Activated CD4-positive, alpha-beta T cell treated with anti-CD3 and anti-CD28 coated beads, Interleukin-2, amount 10 ng/mL, durations not matched to agents 24 days and 14 days (primary cell): Measurements from ENCODE around the gene TMEM181. TPM values are rescaled to one million over a fixed set of nuclear protein-coding genes. Genes with fewer than 3 reads are reported as not detected.
A peak's percentile ranks its signal among the peaks of the same experiment; 100 is the strongest.
"Not testable (repeated sequence)": the region's sequence is repeated elsewhere in the genome, so short reads cannot be mapped to it uniquely, and the experiment has no call there.

ENCODE experiments used
- DNase-seq: peaks from one replicate; pipeline ENCODE4 v3.0.0; 2022
- H3K27ac Mint-ChIP-seq: one replicate; pipeline ENCODE4 v1.8.0; 2022; ENCODE audit warnings: mild to moderate bottlenecking, mixed read lengths
- H3K27me3 Mint-ChIP-seq: one replicate; pipeline ENCODE4 v1.8.0; 2022; ENCODE audit warnings: mixed read lengths
- H3K36me3 Mint-ChIP-seq: one replicate; pipeline ENCODE4 v1.8.0; 2022; ENCODE audit warnings: low read depth, mild to moderate bottlenecking, mixed read lengths
- H3K4me1 Mint-ChIP-seq: one replicate; pipeline ENCODE4 v1.8.0; 2021; ENCODE audit warnings: mixed read lengths
- H3K4me3 Mint-ChIP-seq: one replicate; pipeline ENCODE4 v1.8.0; 2022; ENCODE audit warnings: mild to moderate bottlenecking, moderate library complexity, mixed read lengths
- H3K9me3 Mint-ChIP-seq: one replicate; pipeline ENCODE4 v1.8.0; 2021; ENCODE audit warnings: mixed read lengths
- intact Hi-C: fragments of 100-400 bp; cut with micrococcal nuclease; formaldehyde crosslinking; loops from one replicate; pipeline ENCODE4 v1.15.1; 2023
- total RNA-seq: library from RNA; stranded (reverse); gene quantifications from 2 replicates; pipeline ENCODE4 v1.2.3, GENCODE V29; 2022

The TMEM181 gene
- total RNA-seq, 1 donor from 2014 or later: 17.8 TPM

DNA sequence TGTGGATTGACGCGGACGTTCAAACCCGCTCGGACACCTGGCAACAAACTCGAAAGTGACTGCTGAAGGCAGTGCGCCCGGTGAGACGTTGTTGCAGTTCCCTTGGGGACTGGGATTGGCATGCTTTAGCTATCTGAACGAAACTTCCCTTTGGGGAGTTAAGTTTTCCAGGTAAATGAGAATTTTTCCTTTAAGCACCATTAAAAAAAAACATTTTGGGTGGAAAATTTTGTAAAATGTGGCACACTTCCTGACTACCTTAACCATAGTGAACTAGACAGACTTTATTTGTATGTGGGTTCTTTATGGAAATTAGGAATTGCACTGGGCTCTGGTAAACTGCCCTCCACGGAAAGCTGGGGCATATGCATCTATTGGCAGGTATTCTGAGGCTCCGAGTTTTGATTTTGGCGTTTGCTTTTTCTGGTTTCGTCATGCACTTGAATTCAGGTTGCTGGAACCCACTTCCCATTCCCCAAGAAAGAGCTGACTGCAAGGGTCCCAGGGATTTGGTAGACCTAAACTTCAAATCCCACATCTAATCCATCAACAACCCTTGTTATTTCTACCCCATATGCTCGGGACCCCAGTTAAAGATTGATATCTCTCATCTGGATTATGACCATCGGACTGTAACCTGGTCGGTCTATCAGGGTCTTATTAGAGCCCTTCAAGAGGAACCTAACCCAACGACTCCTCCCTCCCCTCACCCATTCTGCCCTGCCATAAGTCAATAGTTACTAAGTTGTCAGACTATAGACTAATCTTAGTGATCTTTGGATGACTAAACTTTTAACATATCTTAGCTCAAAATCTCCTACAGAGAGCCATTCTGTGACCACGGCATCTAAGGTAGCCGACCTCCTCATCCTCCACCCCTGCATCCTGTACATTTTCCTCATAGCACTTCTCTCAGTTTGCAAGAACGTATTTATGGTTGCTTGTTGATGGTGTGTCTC is 85.5 kb downstream of the TMEM181 start:
- DNase-seq: peak; percentile 76
- Mint-ChIP-seq H3K4me3 (peak overlapping the region; percentile 97), H3K27ac (peak overlapping the region; percentile 96), H3K4me1 (peaks cover 70% of the 10 kb centered on the region), H3K27me3 (no peaks in the 10 kb centered on the region), H3K9me3 (peaks cover 3% of the 10 kb centered on the region), H3K36me3 (peaks cover 36% of the 10 kb centered on the region)
- intact Hi-C loops: loop anchor here (1.0 to 5.0 kb wide), 4 partner anchors 8 to 1332 kb away; no protein-coding TSS in a partner anchor

DNA sequence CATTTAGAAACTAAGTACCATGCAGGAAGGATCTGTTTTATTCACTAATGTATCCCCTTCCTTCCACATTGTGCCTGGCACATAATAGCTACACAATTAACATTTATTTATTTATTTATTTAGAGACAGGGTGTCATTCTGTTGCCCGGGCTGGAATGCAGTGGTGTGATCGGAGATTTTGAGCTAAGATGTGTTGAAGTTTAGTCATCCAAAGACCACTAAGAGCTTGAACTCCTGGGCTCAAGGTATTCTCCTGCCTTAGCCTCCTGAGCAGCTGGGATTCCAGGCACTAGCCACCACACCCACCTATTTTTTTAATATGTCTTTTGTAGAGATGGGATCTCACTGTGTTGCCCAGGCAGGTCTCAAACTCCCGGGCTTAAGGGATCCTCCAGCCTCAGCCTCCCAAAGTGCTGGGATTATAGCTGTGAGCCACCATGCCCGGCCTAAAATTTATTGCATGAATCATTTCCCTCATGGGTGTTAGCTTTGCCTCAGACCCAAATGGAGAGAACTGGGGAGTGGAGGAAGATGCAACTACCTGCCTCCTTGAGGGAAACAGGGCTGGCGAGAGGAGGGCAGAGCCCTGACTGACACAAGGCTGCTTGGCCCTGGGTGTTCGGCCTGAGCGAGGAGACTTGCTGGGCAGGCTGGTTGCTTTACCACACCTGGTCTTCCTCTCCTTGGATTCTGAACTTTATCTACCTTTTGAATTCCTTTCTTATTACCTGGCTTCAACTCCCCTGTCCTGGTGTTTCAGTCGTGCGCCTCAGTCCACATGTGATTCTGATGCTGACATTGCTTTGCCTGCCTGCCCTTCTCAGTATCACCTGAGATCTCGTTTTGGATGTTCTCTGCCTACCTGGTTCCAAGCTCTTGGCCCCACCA is 86.4 kb downstream of the TMEM181 start:
- H3K27ac Mint-ChIP-seq: peak overlapping the region; percentile 96
- intact Hi-C loops: loop anchor here (5.0 kb wide), 3 partner anchors 351 to 1331 kb away; no protein-coding TSS in a partner anchor
- DNase-seq: no peak
- peaks cover 3% of the 10 kb centered on the region for H3K9me3 Mint-ChIP-seq
- H3K27me3 Mint-ChIP-seq: no peaks in the 10 kb centered on the region
- H3K4me3 Mint-ChIP-seq: peak overlapping the region; percentile 97
- peaks cover 69% of the 10 kb centered on the region for H3K4me1 Mint-ChIP-seq
- H3K36me3 Mint-ChIP-seq: peaks cover 35% of the 10 kb centered on the region

DNA sequence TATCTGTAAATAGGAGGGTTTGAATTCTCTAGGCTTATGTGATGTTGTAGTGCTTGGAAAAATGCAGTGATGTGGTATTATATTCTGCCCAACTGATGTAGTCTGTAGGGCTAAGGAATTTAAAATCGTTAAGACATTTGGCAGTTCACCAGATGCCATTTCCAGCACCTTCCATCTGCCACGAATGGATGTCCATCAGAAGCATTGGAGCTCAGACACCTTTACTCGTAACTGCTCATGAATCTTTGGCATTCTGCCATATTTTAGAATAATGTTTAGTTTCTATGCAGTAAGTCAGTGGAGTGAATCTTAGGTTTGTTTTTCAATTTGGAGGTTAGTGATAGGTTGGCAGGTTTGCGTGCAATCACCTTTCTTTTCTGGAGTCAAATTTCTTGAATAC is 87.6 kb downstream of the TMEM181 start:
- intact Hi-C loops: loop anchor here (5.0 kb wide), 3 partner anchors 350 to 1330 kb away; no protein-coding TSS in a partner anchor
- H3K36me3 Mint-ChIP-seq: peaks cover 33% of the 10 kb centered on the region
- peaks cover 3% of the 10 kb centered on the region for H3K9me3 Mint-ChIP-seq
- H3K27me3 Mint-ChIP-seq: no peaks in the 10 kb centered on the region
- no peak overlapping the region for H3K4me3 Mint-ChIP-seq
- peaks cover 64% of the 10 kb centered on the region for H3K4me1 Mint-ChIP-seq
- peak overlapping the region; percentile 27 for H3K27ac Mint-ChIP-seq
- DNase-seq: no peak

DNA sequence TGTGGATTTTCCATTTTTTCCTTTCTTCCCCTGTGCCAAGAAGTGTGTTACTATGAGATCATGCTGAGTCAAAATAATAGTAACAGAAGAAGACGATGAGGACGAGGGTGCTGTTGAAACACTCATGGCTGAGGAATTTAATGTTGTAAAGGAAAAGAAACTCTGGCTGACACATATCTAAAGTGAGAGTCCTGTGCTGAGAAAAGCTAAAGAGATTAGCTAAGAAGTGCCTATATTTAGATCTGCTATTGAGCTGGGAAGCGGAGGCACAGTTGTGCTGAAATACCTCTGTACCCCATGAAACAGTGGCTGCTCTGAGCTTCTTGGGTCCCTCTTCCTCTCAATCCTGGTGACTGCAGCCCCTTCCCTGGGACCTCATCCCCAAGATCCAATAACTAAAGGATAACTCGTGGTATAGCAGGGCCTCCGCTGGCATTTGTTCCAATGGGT is 88.8 kb downstream of the TMEM181 start:
- H3K27me3 Mint-ChIP-seq: no peaks in the 10 kb centered on the region
- intact Hi-C loops: loop anchor here (2.0 to 5.0 kb wide), 10 partner anchors 72 to 1329 kb away; partner anchors contain the start of gene TAGAP
- H3K4me1 Mint-ChIP-seq: peaks cover 69% of the 10 kb centered on the region
- H3K27ac Mint-ChIP-seq: peak overlapping the region; percentile 94
- peaks cover 37% of the 10 kb centered on the region for H3K36me3 Mint-ChIP-seq
- H3K4me3 Mint-ChIP-seq: peak overlapping the region; percentile 91
- peak; percentile 79 for DNase-seq
- peaks cover 3% of the 10 kb centered on the region for H3K9me3 Mint-ChIP-seq

DNA sequence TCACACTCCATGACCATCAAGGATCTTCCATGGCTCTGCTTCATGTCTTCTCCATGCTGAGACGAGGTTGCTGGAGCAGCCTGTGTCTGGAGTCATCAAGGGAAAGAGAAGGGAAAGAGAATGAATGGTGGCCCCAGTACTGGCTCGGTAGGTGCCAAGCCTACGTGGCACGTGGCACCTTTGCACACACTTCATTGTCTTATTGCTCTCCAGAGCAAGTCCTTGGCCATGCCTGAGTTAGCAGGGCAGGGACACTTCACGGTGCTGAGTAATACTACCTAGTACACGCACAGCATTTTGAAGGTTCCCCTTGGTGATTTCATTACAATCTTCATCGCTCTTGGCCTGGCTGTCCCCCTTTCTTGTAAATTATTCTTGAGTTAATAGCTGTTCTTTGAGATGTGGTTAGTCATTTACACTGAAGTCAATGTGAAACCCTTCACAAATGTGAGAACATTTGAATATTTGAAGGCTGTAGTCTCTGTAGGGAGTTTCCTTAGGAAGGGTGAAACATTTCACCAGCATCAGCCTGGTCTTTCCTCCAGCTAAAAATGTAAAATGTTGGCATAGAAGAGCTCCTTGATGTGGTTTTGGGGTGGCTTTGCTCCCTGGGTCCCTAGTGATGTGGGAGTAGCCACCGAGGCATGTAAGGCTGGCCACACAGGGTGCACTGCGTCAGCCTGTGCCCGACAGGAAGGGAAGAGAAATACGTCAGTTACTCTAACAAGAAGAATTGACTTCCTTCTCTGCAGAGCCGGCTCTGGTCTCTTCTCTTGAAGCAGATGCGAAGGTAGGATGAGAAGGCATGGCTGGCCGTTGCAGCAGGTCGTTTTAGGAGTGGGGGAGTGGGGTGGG is 89.6 kb downstream of the TMEM181 start, which contains the start of gene SYTL3:
Gene SYTL3, plus strand, starts transcription at position 766 of the 855 bp plus-strand sequence. CDS start 13,215 bp downstream, outside the sequence.
- H3K4me1 Mint-ChIP-seq: peaks cover 77% of the 10 kb centered on the region
- H3K9me3 Mint-ChIP-seq: peaks cover 3% of the 10 kb centered on the region

DNA sequence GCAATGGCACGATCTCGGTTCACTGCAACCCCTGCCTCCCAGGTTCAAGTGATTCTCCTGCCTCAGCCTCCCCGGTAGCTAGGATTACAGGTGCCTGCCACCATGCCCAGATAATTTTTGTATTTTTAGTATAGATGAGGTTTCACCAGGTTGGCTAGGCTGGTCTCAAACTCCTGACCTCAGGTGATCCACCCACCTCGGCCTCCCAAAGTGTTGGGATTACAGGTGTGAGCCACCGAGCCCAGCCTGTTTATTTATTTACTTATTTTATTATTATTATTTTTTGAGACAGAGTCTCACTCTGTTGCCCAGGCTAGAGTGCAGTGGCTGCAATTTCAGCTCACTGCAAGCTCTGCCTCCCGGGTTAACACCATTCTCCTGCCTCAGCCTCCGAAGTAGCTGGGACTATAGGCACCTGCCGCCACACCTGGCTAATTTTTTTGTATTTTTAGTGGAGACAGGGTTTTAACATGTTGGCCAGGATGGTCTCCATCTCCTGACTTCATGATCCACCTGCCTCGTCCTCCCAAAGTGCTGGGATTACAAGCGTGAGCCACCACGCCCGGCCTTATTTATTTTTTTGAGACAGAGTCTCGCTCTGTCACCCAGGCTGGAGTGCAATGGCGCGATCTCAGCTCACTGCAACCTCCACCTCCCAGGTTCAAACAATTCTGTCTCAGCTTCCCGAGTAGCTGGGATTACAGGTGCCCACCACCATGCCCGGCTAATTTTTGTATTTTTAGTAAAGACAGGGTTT is 92.3 kb downstream of the TMEM181 start:
- Mint-ChIP-seq H3K36me3 (peaks cover 66% of the 10 kb centered on the region), H3K27ac (peak overlapping the region; percentile 98), H3K4me1 (peaks cover 78% of the 10 kb centered on the region), H3K4me3 (peak overlapping the region; percentile 91)
- not testable (repeated sequence) for H3K27me3 Mint-ChIP-seq, H3K9me3 Mint-ChIP-seq
- DNase-seq: peak; percentile 55
- intact Hi-C loops: loop anchor here (2.0 to 5.0 kb wide), 3 partner anchors 167 to 1190 kb away; partner anchors contain the start of gene EZR

More for the DNA sequence above, 89.6 kb downstream of the TMEM181 start, which contains the start of gene SYTL3:
- Mint-ChIP-seq H3K36me3 (peaks cover 42% of the 10 kb centered on the region), H3K27me3 (no peaks in the 10 kb centered on the region), H3K27ac (peak within 1 kb of the TSS; percentile 94), H3K4me3 (peak within 1 kb of the TSS; percentile 91)
- peak; percentile 95 for DNase-seq
- intact Hi-C loops: loop anchor here (2.0 to 5.0 kb wide), 11 partner anchors 71 to 1328 kb away; partner anchors contain the start of gene TAGAP

DNA sequence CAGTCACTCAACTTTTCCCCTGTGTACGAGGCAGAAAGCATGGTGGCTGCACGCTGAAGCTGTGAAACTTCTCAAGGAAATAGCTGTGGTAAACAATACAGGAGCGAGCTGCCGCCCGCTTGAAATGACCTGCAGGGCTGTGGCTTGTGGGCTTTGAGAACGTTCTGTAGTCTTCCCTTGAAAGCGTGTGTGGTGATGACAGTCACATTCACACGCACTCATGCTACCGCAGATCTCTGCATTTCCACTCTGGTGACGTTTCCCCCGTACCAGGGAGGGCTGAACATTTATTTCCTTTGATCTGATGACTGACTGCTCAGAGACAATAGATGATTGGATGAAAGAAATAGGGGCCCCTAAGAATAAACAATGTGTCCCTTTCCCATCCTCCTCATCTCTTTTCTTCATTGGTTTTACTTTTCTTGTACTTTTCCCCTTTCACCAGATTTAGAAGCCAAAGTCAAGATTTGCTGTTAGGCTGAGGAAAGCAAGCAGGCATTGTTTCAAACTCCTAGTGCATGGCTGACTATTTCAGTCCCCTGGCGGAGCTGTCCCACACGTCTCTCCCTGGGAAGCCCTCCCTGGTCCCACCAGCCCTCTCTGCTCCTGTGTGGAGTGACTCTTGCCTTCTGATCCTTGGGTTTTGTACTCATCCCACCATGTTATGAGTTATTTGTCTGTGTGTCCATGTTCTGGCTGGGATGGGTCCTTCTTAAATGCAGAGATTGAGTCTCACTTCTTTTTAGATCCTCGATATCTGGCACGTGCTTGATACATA is 93.9 kb downstream of the TMEM181 start:
- peaks cover 68% of the 10 kb centered on the region for H3K36me3 Mint-ChIP-seq
- peak overlapping the region; percentile 98 for H3K27ac Mint-ChIP-seq
- no peaks in the 10 kb centered on the region for H3K9me3 Mint-ChIP-seq
- H3K4me3 Mint-ChIP-seq: peak overlapping the region; percentile 91
- no peaks in the 10 kb centered on the region for H3K27me3 Mint-ChIP-seq
- DNase-seq: peak; percentile 97
- peaks cover 68% of the 10 kb centered on the region for H3K4me1 Mint-ChIP-seq
- intact Hi-C loops: loop anchor here (1.0 to 5.0 kb wide), 8 partner anchors 8 to 1191 kb away; partner anchors contain the start of gene EZR

DNA sequence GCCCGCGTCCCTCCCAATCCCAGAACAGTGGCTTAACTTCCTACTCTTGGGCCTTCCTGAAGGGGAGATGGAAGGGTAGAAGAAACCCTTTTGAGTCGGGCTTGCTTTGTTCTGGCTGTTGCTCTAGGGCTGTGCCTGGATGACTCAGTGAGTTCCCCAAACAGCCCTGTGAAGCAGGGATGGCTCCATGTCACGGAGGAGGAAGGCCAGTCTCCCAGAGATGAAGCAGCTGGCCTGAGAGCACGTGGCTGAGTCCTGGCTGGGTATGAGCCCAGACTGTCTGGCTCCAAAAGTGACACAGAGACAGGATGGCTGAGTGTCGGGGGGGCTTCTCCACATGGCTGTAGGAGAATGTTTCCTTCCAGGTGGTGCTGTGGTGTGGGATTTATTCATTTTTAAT is 94.6 kb downstream of the TMEM181 start:
- H3K27ac Mint-ChIP-seq: peak overlapping the region; percentile 98
- H3K9me3 Mint-ChIP-seq: no peaks in the 10 kb centered on the region

DNA sequence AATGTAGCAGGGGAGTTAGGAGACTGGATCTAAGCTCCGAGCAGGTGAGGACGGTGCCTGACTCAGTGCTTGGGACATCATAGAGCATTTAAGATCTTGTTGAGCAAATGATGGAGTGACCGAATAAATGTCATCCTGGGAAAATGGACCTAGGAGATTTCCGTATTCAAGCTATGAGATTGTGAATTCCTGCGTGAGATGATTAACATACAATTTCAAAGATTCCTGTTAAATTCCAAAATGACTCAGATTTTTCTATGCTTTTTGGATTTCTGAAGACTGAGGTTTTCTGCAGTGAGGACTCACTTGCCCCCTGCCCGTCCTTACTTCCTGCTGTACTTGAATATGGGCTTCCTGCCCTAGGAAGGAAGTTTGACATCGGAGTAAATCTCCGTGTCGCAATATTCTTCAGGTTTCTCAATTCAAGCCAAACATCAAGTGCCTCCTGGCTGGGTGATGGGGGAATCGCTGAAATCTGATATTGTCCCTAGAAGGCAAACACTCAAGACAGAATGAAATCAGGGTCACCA is 95.1 kb downstream of the TMEM181 start:
- H3K36me3 Mint-ChIP-seq: peaks cover 74% of the 10 kb centered on the region
- H3K4me1 Mint-ChIP-seq: peaks cover 66% of the 10 kb centered on the region
- DNase-seq: peak; percentile 65
- H3K9me3 Mint-ChIP-seq: no peaks in the 10 kb centered on the region
- H3K27me3 Mint-ChIP-seq: no peaks in the 10 kb centered on the region
- H3K4me3 Mint-ChIP-seq: peak overlapping the region; percentile 91
- peak overlapping the region; percentile 98 for H3K27ac Mint-ChIP-seq
- intact Hi-C loops: loop anchor here (5.0 kb wide), 1 partner anchor 1193 kb away; no protein-coding TSS in a partner anchor

More for the DNA sequence above, 94.6 kb downstream of the TMEM181 start:
- intact Hi-C loops: loop anchor here (5.0 kb wide), 1 partner anchor 1192 kb away; no protein-coding TSS in a partner anchor
- Mint-ChIP-seq H3K4me1 (peaks cover 67% of the 10 kb centered on the region), H3K36me3 (peaks cover 76% of the 10 kb centered on the region), H3K4me3 (peak overlapping the region; percentile 91), H3K27me3 (no peaks in the 10 kb centered on the region)
- DNase-seq: peak; percentile 72

DNA sequence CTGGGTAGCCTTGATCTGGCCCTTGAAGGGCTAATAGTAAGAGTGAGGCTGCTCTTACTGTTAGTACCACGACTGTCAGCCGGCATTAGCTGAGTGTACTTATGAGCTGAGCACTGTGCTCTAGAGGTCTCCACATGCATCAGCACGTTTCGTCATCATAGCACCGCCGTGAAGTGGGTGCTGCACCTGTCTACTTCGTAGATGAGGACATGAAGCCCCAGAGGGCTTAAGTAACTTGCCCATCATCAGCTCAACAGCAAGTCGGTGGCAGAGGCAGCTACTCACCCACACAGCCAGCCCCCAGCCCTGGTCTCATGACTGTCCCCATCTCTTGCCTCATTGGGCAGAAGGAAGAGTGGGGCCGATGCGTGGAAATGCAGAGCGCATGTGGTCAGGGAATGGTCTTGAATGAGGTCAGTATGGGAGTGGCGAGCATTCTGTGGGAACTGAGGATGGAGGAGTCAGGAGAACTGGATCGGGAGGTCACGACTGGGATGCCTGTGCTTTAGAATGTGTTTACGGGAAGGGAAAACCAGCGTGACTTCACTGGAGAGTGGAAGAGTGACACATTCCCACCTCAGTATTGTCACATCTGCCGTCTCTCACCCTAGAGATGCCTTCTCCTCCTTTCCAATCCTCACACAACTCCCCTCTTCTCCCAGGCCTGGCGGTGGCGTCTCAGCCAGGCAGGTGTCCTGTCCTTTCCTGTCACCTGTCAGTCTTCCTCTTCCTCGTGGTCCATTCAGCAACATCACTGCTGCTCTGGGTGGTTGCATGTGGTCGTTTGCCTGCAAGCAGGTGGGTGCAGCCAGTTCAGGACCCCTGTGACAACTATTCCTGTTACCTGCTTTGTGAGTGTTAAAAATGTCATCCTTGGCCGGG is 95.9 kb downstream of the TMEM181 start:
- H3K4me3 Mint-ChIP-seq: peak overlapping the region; percentile 91
- peak; percentile 60 for DNase-seq
- intact Hi-C loops: no loop called here
- peaks cover 81% of the 10 kb centered on the region for H3K36me3 Mint-ChIP-seq
- H3K9me3 Mint-ChIP-seq: no peaks in the 10 kb centered on the region
- H3K27ac Mint-ChIP-seq: peak overlapping the region; percentile 98
- H3K4me1 Mint-ChIP-seq: peaks cover 70% of the 10 kb centered on the region
- no peaks in the 10 kb centered on the region for H3K27me3 Mint-ChIP-seq
